GM12878 (cell line): ENCODE measurements around the gene NRXN3.

Source experiments
- BACH1 ChIP-seq: fragments of 450-650 bp; IDR thresholded peaks from 2 replicates; pipeline ENCODE4 v1.6.1; 2017; ENCODE audit warnings: mild to moderate bottlenecking, borderline replicate concordance
- CHD4 ChIP-seq: fragments of 200-600 bp; sonication (generic); IDR thresholded peaks from 2 replicates; pipeline ENCODE4 v1.6.1; 2016; ENCODE audit warnings: mild to moderate bottlenecking
- FOXK2 ChIP-seq: fragments of 450-650 bp; IDR thresholded peaks from 2 replicates; pipeline ENCODE4 v1.6.1; 2017; ENCODE audit warnings: mild to moderate bottlenecking, moderate library complexity
- HDAC6 ChIP-seq: fragments of 200-600 bp; sonication (generic); IDR thresholded peaks from one replicate; pipeline ENCODE4 v1.8.0; 2017; ENCODE audit warnings: antibody characterized with exemption; ENCODE audit not compliant: unreplicated experiment
- NBN ChIP-seq: fragments of 450-650 bp; IDR thresholded peaks from 2 replicates; pipeline ENCODE4 v1.6.1; 2016
- NR2C1 ChIP-seq: fragments of 450-650 bp; IDR thresholded peaks from 2 replicates; pipeline ENCODE4 v1.6.1; 2017; ENCODE audit warnings: antibody characterized with exemption, mild to moderate bottlenecking, moderate library complexity
- PBX3 ChIP-seq: IDR thresholded peaks from 2 replicates; pipeline ENCODE4 v1.6.1; 2011; ENCODE audit warnings: mild to moderate bottlenecking, low read depth, low read length, moderate library complexity; ENCODE audit not compliant: insufficient replicate concordance
- PKNOX1 ChIP-seq: fragments of 450-650 bp; IDR thresholded peaks from 2 replicates; pipeline ENCODE4 v1.6.1; 2016; ENCODE audit warnings: mild to moderate bottlenecking
- POLR2AphosphoS2 ChIP-seq: IDR thresholded peaks from 2 replicates; pipeline ENCODE4 v1.6.1; 2011; ENCODE audit warnings: low read depth, mild to moderate bottlenecking, low read length, improper control_type of control experiment, moderate library complexity
- YY1 ChIP-seq: IDR thresholded peaks from 2 replicates; pipeline ENCODE4 v1.6.1; 2011; ENCODE audit warnings: low read depth, mild to moderate bottlenecking, low read length
- TF ChIP-seq, protein P1 (sequence below), 3 experiments: IDR thresholded peaks in 2 of 3; conservative IDR thresholded peaks in 1 of 3; 2 replicates each; pipeline ENCODE4 v1.5.1; 2011; ENCODE audit warnings: low read depth in 3 of 3, low read length in 3 of 3, mild to moderate bottlenecking in 3 of 3, control low read depth in 2 of 3, moderate library complexity in 2 of 3, inconsistent platforms in 1 of 3, mixed read lengths in 1 of 3; ENCODE audit not compliant: control insufficient read depth in 2 of 3, insufficient read depth in 1 of 3; ENCODE audit errors: extremely low read depth in 1 of 3

DNA sequence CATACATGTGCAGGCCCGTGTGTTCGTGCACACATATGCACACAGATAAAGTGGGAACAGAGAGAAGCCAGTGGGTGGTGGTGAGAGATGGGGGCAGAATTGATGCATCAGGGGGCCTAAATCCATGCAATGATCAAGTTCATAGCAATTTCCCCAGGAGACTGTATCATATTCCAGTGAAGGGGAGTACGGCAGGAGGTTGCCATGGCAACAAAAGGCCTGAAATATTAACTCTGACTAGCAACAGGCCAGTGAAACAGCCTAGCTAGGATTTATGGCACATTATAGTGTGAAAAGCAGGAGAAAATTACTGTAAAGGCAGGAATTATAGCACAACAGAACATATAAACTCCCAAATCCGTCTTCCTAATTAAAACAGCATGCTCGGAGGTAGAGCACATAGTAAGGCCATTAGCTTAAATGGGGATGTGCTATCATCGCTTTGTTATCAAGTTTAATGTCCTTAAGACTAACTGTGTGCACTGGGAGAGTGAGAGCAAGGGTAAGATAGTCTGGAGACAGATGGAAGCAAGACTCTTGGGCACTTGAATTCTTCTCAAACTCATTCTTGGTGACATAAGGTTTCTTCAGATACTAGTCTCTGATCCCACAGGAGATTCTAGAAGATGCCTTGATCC, 1234.8 kb downstream of the NRXN3 start:
- no peak for TF ChIP-seq PKNOX1
- TF ChIP-seq CHD4, result no peak
- TF ChIP-seq NR2C1, result no peak
- TF ChIP-seq, protein P1, sequence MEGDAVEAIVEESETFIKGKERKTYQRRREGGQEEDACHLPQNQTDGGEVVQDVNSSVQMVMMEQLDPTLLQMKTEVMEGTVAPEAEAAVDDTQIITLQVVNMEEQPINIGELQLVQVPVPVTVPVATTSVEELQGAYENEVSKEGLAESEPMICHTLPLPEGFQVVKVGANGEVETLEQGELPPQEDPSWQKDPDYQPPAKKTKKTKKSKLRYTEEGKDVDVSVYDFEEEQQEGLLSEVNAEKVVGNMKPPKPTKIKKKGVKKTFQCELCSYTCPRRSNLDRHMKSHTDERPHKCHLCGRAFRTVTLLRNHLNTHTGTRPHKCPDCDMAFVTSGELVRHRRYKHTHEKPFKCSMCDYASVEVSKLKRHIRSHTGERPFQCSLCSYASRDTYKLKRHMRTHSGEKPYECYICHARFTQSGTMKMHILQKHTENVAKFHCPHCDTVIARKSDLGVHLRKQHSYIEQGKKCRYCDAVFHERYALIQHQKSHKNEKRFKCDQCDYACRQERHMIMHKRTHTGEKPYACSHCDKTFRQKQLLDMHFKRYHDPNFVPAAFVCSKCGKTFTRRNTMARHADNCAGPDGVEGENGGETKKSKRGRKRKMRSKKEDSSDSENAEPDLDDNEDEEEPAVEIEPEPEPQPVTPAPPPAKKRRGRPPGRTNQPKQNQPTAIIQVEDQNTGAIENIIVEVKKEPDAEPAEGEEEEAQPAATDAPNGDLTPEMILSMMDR (IDR thresholded peaks at IDR 0.05 in 2 of 3, conservative IDR thresholded peaks at IDR 0.05 in 1 of 3; ENCODE audit: control insufficient read depth in 2 of 3, extremely low read depth in 1 of 3, insufficient read depth in 1 of 3, low read depth in 3 of 3, low read length in 3 of 3), result no peak
- no peak for TF ChIP-seq BACH1
- TF ChIP-seq HDAC6, result no peak
- TF ChIP-seq NBN, result no peak
- no peak for TF ChIP-seq PBX3
- no peak for TF ChIP-seq POLR2AphosphoS2
- no peak for TF ChIP-seq YY1
- TF ChIP-seq FOXK2, result no peak
